PC-3 (cell line): ENCODE results near the gene LRRC71. TPM values are rescaled to one million over a fixed set of nuclear protein-coding genes. Genes with fewer than 3 reads are reported as not detected.

ENCODE experiments used
- ATAC-seq: fragments of 200-7000 bp; cut with Tn5 transposase; 2 replicates; pipeline ENCODE4 v1.9.1; 2020; ENCODE audit warnings: mild to moderate bottlenecking, moderate library complexity
- BruUV-seq: library from RNA; stranded (reverse); fragments of 400-500 nt; replicated peaks from 2 replicates; lab custom pipeline; 2021; lab: Mats Ljungman, UMichigan
- CTCF ChIA-PET: fragments of 300-600 bp; sonication (Branson Sonifier 250); formaldehyde crosslinking; loops from one replicate; lab custom pipeline; 2022; ENCODE audit warnings: antibody characterized with exemption; lab: Charles Lee
- POLR2A ChIA-PET: fragments of 300-600 bp; sonication (Branson Sonifier 250); formaldehyde crosslinking; loops from one replicate; lab custom pipeline; 2022; ENCODE audit warnings: antibody characterized with exemption; ENCODE audit not compliant: unreplicated experiment; lab: Charles Lee
- DNase-seq: peaks from one replicate; pipeline ENCODE4 v3.0.0-alpha.2; 2015
- H2AFZ ChIP-seq: fragments of 300-600 bp; sonication (generic); 2 replicates; pipeline ENCODE4 v1.6.0; 2016; ENCODE audit warnings: antibody characterized with exemption, low read length
- H3F3A ChIP-seq: fragments of 300-600 bp; sonication (generic); one replicate; pipeline ENCODE4 v1.6.0; 2017; ENCODE audit warnings: antibody characterized with exemption, low read length, control low read depth, mild to moderate bottlenecking; ENCODE audit not compliant: unreplicated experiment
- H3K27ac ChIP-seq: fragments of 300-600 bp; sonication (generic); 2 replicates; pipeline ENCODE4 v1.5.1; 2016; ENCODE audit warnings: mild to moderate bottlenecking, low read length
- H3K27me3 ChIP-seq: fragments of 300-600 bp; sonication (generic); 2 replicates; pipeline ENCODE4 v1.6.1; 2016; ENCODE audit warnings: low read length, mixed read lengths
- H3K36me3 ChIP-seq: fragments of 300-600 bp; sonication (generic); 2 replicates; pipeline ENCODE4 v1.6.1; 2016; ENCODE audit warnings: low read depth, mixed run types, low read length, mixed read lengths
- H3K4me1 ChIP-seq: fragments of 300-600 bp; sonication (generic); 2 replicates; pipeline ENCODE4 v1.5.1; 2016; ENCODE audit warnings: low read length; ENCODE audit not compliant: insufficient read depth
- H3K4me2 ChIP-seq: fragments of 300-600 bp; sonication (generic); 2 replicates; pipeline ENCODE4 v1.6.0; 2016; ENCODE audit warnings: low read length
- H3K4me3 ChIP-seq: fragments of 300-600 bp; sonication (generic); 2 replicates; pipeline ENCODE4 v1.5.1; 2016; ENCODE audit warnings: mild to moderate bottlenecking, low read length, mixed read lengths
- H3K79me2 ChIP-seq: fragments of 300-600 bp; sonication (generic); 2 replicates; pipeline ENCODE4 v1.6.1; 2017; ENCODE audit warnings: low read length, mixed read lengths
- H3K9ac ChIP-seq: fragments of 300-600 bp; sonication (generic); 2 replicates; pipeline ENCODE4 v1.6.0; 2016; ENCODE audit warnings: mild to moderate bottlenecking, low read length
- H3K9me2 ChIP-seq: fragments of 300-600 bp; sonication (generic); replicated peaks from 2 replicates; pipeline ENCODE4 v1.6.1; 2016; ENCODE audit warnings: mixed run types, low read length, mixed read lengths
- H3K9me3 ChIP-seq: fragments of 300-600 bp; sonication (generic); 2 replicates; pipeline ENCODE4 v1.6.1; 2016; ENCODE audit warnings: low read length, mixed read lengths
- H4K20me1 ChIP-seq: fragments of 300-600 bp; sonication (generic); 2 replicates; pipeline ENCODE4 v1.6.1; 2016; ENCODE audit warnings: low read length, mixed read lengths
- CTCF ChIP-seq: fragments of 300-600 bp; sonication (generic); conservative IDR thresholded peaks from 2 replicates; pipeline ENCODE4 v1.5.1; 2017; ENCODE audit warnings: antibody characterized with exemption, low read depth, mild to moderate bottlenecking, low read length
- EZH2 ChIP-seq: fragments of 300-600 bp; sonication (generic); IDR thresholded peaks from one replicate; pipeline ENCODE4 v1.6.1; 2017; ENCODE audit warnings: antibody characterized with exemption, mild to moderate bottlenecking, low read length; ENCODE audit not compliant: unreplicated experiment
- EZH2phosphoT487 ChIP-seq: fragments of 300-600 bp; sonication (generic); IDR thresholded peaks from 2 replicates; pipeline ENCODE4 v1.6.1; 2018; ENCODE audit warnings: mild to moderate bottlenecking, antibody characterized with exemption, low read length, borderline replicate concordance
- intact Hi-C: fragments of 100-400 bp; cut with micrococcal nuclease; formaldehyde crosslinking; loops from 2 replicates; pipeline ENCODE4 v1.9.0; 2023
- total RNA-seq: library from RNA; depleted of rRNA; stranded (reverse); fragments of >200 nt; gene quantifications from 2 replicates; pipeline ENCODE4 v1.2.3, GENCODE V29; 2014

LRRC71 gene
- total RNA-seq, 1 experiment from 2014 or later = 0.11 TPM

GRCh38 chr1:156913809-156914387 lies 6.5 kb upstream of the LRRC71 start:
- no peaks in the 10 kb centered on the region for H3K9me2 ChIP-seq
- no peaks in the 10 kb centered on the region for H3K27me3 ChIP-seq
- no peak for TF ChIP-seq EZH2
- no peak for TF ChIP-seq EZH2phosphoT487
- TF ChIP-seq CTCF = no peak
- no peak overlapping the region for H3K4me2 ChIP-seq
- H3K9me3 ChIP-seq = no peaks in the 10 kb centered on the region
- no peak overlapping the region for H2AFZ ChIP-seq
- no peak overlapping the region for H3K27ac ChIP-seq
- H3F3A ChIP-seq = no peaks in the 10 kb centered on the region
- POLR2A ChIA-PET = no interaction called here
- H3K4me3 ChIP-seq = no peak overlapping the region
- peaks cover 2% of the 10 kb centered on the region for H3K4me1 ChIP-seq
- ATAC-seq (no peak), DNase-seq (no peak)
- no peaks in the 10 kb centered on the region for H3K79me2 ChIP-seq
- CTCF ChIA-PET = interaction anchor here (0.5 kb wide), 1 partner anchor 130 kb away, joined by 5 read pairs; no protein-coding TSS in a partner anchor
- no peaks in the 10 kb centered on the region for H4K20me1 ChIP-seq
- intact Hi-C loops = no loop called here
- H3K36me3 ChIP-seq = peaks cover 15% of the 10 kb centered on the region
- no TSS peak for BruUV-seq
- H3K9ac ChIP-seq = no peak overlapping the region

GRCh38 chr1:156914440-156914856 lies 6.0 kb upstream of the LRRC71 start:
- Histone ChIP-seq H2AFZ (no peak overlapping the region), H3K4me2 (no peak overlapping the region), H3F3A (no peaks in the 10 kb centered on the region), H3K79me2 (no peaks in the 10 kb centered on the region), H3K9me2 (no peaks in the 10 kb centered on the region), H3K36me3 (peaks cover 15% of the 10 kb centered on the region), H3K4me3 (no peak overlapping the region), H3K27me3 (no peaks in the 10 kb centered on the region), H3K4me1 (peaks cover 6% of the 10 kb centered on the region; the same call in 1 of the 2 replicates), H3K27ac (no peak overlapping the region), H3K9me3 (no peaks in the 10 kb centered on the region), H3K9ac (no peak overlapping the region), H4K20me1 (no peaks in the 10 kb centered on the region)
- ChIA-PET CTCF (no interaction called here), POLR2A (no interaction called here)
- TF ChIP-seq EZH2 (no peak), CTCF (no peak), EZH2phosphoT487 (no peak)
- intact Hi-C loops = no loop called here
- BruUV-seq = no TSS peak
- ATAC-seq = no peak
- DNase-seq = no peak

DNA sequence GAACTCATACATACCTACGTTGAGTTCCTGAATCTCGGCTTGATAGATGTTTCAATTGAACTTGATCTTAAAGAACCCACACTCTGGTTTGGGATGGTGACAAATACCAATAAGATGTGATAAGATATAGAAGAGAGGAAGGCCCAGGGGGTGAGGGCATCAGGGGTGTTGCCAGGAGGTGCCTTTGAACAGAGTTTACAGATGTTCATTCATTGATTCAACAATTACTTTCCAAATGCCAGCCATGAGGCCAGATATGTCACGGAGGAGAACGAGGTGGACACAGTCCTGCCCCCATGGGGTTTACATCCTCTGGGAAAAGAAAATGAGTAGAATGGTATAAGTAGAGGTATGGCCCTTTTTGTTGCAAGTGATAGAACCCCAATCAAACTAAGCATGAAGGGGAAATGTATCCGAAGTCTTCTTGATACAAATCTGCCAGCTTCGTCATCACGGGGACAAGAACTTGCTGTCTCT lies 659 bp downstream of the LRRC71 start:
- Histone ChIP-seq H3K9me3 (no peaks in the 10 kb centered on the region), H3K4me1 (peaks cover 16% of the 10 kb centered on the region), H3K9ac (no peak overlapping the region), H4K20me1 (no peaks in the 10 kb centered on the region), H3K36me3 (peaks cover 3% of the 10 kb centered on the region; the same call in 1 of the 2 replicates), H3K79me2 (no peaks in the 10 kb centered on the region), H3K27ac (no peak overlapping the region), H3K4me3 (no peak overlapping the region), H3K9me2 (no peaks in the 10 kb centered on the region), H3K27me3 (no peaks in the 10 kb centered on the region), H3F3A (peaks cover 5% of the 10 kb centered on the region), H3K4me2 (no peak overlapping the region), H2AFZ (no peak overlapping the region)
- POLR2A ChIA-PET = interaction anchor here (0.7 kb wide), 1 partner anchor 11 kb away, joined by 3 read pairs; no protein-coding TSS in a partner anchor
- ATAC-seq = no peak
- no peak for TF ChIP-seq EZH2phosphoT487
- TF ChIP-seq EZH2 = no peak
- TF ChIP-seq CTCF = no peak
- DNase-seq = no peak
- no TSS peak for BruUV-seq
- intact Hi-C loops = no loop called here
- CTCF ChIA-PET = no interaction called here
